MCF 10A (cell line): Measurements from ENCODE around the gene TYRO3. TPM values are rescaled to one million over a fixed set of nuclear protein-coding genes. Genes with fewer than 3 reads are reported as not detected.

Source experiments
- BruUV-seq: library from RNA; stranded (reverse); fragments of 400-500 nt; replicated peaks from 2 replicates; lab custom pipeline; 2021; lab: Mats Ljungman, UMichigan
- CTCF ChIA-PET: fragments of 300-600 bp; sonication (Branson Sonifier 250); formaldehyde crosslinking; extraction: SDS; loops from one replicate; lab custom pipeline; 2021; ENCODE audit warnings: antibody characterized with exemption, inconsistent platforms; lab: Yijun Ruan, JAX
- POLR2A ChIA-PET: fragments of 300-600, 350-650 bp; sonication (Branson Sonifier 250); formaldehyde crosslinking; extraction: SDS; loops from one replicate; lab custom pipeline; 2020; ENCODE audit warnings: antibody characterized with exemption, inconsistent platforms; lab: Yijun Ruan, JAX
- DNase-seq: peaks from one replicate; pipeline ENCODE4 v3.0.0-alpha.2; 2018; ENCODE audit not compliant: unreplicated experiment
- H3K27ac Mint-ChIP-seq: one replicate; pipeline ENCODE4 v1.8.0; 2022; ENCODE audit warnings: mild to moderate bottlenecking, low read depth, mixed read lengths; ENCODE audit not compliant: unreplicated experiment
- H3K27me3 Mint-ChIP-seq: one replicate; pipeline ENCODE4 v1.8.0; 2022; ENCODE audit warnings: mixed read lengths; ENCODE audit not compliant: insufficient read depth, unreplicated experiment
- H3K36me3 Mint-ChIP-seq: one replicate; pipeline ENCODE4 v1.8.0; 2022; ENCODE audit warnings: mild to moderate bottlenecking, moderate library complexity, mixed read lengths; ENCODE audit not compliant: insufficient read depth, unreplicated experiment
- H3K4me1 Mint-ChIP-seq: one replicate; pipeline ENCODE4 v1.8.0; 2022; ENCODE audit warnings: mixed read lengths; ENCODE audit not compliant: insufficient read depth, unreplicated experiment
- H3K4me3 Mint-ChIP-seq: one replicate; pipeline ENCODE4 v1.8.0; 2022; ENCODE audit warnings: mild to moderate bottlenecking, moderate library complexity, mixed read lengths; ENCODE audit not compliant: unreplicated experiment
- H3K9me3 Mint-ChIP-seq: one replicate; pipeline ENCODE4 v1.8.0; 2022; ENCODE audit warnings: mixed read lengths; ENCODE audit not compliant: unreplicated experiment
- intact Hi-C: fragments of 100-400 bp; cut with micrococcal nuclease; formaldehyde crosslinking; loops from 2 replicates; pipeline ENCODE4 v1.14.1; 2022
- total RNA-seq: library from RNA; stranded (reverse); gene quantifications from 2 replicates; pipeline ENCODE4 v1.2.3, GENCODE V29; 2022
- TF ChIP-seq, protein P1 (sequence below): fragments of 200-600 bp; IDR thresholded peaks from one replicate; pipeline ENCODE4 v1.8.0; 2022; ENCODE audit warnings: antibody characterized with exemption, mild to moderate bottlenecking; ENCODE audit not compliant: unreplicated experiment

The TYRO3 gene
- total RNA-seq, 1 experiment from 2014 or later: 9.7 TPM

DNA sequence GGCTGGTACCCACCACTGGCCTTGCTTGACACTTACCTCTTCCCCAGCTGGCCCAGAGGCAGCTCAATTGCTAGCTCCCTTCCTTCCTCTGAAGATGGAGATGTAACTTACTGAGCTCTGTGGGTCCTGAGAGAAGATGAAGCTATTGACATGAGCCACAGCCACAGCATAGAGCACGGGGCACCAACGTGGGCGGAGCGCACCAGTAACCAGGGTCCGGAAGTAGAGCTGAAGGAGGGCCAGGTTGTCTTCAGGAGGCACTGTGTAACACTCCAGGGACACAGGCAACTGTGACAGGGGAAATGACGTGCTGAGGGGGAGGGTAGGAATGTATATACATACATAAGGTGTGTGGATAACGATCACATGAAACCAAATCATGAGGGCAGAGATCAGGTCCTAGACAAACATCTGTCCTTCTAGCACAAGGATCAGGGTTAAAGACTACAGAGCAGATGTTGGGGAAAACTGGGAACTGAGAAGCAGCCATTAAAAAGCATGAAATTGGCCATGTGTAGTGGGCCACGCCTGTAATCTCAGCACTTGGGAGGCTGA is 41.0 kb upstream of the TYRO3 start:
- no peaks in the 10 kb centered on the region for H3K4me1 Mint-ChIP-seq
- TF ChIP-seq, protein P1, sequence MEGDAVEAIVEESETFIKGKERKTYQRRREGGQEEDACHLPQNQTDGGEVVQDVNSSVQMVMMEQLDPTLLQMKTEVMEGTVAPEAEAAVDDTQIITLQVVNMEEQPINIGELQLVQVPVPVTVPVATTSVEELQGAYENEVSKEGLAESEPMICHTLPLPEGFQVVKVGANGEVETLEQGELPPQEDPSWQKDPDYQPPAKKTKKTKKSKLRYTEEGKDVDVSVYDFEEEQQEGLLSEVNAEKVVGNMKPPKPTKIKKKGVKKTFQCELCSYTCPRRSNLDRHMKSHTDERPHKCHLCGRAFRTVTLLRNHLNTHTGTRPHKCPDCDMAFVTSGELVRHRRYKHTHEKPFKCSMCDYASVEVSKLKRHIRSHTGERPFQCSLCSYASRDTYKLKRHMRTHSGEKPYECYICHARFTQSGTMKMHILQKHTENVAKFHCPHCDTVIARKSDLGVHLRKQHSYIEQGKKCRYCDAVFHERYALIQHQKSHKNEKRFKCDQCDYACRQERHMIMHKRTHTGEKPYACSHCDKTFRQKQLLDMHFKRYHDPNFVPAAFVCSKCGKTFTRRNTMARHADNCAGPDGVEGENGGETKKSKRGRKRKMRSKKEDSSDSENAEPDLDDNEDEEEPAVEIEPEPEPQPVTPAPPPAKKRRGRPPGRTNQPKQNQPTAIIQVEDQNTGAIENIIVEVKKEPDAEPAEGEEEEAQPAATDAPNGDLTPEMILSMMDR: no peak
- CTCF ChIA-PET: interaction anchor here (0.6 kb wide), 2 partner anchors 9 to 22 kb away, joined by 3 read pairs; no protein-coding TSS in a partner anchor
- BruUV-seq: no TSS peak
- intact Hi-C loops: no loop called here
- peaks cover 35% of the 10 kb centered on the region for H3K36me3 Mint-ChIP-seq
- H3K4me3 Mint-ChIP-seq: no peak overlapping the region
- H3K27ac Mint-ChIP-seq: no peak overlapping the region
- H3K9me3 Mint-ChIP-seq: no peaks in the 10 kb centered on the region
- H3K27me3 Mint-ChIP-seq: no peaks in the 10 kb centered on the region
- DNase-seq: no peak
- POLR2A ChIA-PET: interaction anchor here (1.0 to 1.5 kb wide), 3 partner anchors 9 to 12 kb away, joined by 3 to 4 read pairs (median 3); no protein-coding TSS in a partner anchor

DNA sequence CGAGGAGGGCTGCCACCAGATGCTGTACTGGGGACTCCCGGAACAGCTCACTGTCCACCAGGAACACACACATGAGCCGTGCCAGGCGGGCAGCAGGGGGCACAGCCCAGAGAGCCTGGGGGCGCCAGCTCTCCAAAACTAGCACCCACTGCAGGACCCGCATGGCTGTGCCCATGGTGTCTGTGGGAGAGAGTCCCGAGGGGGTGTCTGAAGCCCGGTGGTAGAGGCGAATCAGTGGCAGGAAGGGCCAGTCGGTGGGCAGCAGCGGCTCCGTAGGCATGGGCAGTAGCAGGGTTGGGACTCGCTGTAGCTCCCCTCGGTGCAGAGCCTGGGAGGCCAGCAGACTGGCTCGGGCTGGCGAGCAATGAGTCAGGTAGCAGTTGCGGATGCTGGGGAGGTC is 38.4 kb upstream of the TYRO3 start:
- no peaks in the 10 kb centered on the region for H3K9me3 Mint-ChIP-seq
- DNase-seq: no peak
- TF ChIP-seq, protein P1: no peak
- intact Hi-C loops: no loop called here
- no peak overlapping the region for H3K27ac Mint-ChIP-seq
- H3K36me3 Mint-ChIP-seq: peaks cover 33% of the 10 kb centered on the region
- BruUV-seq: no TSS peak
- H3K4me3 Mint-ChIP-seq: no peak overlapping the region
- no peaks in the 10 kb centered on the region for H3K27me3 Mint-ChIP-seq
- peaks cover 5% of the 10 kb centered on the region for H3K4me1 Mint-ChIP-seq
- ChIA-PET POLR2A (interaction anchor here (1.7 kb wide), 1 partner anchor 24 kb away, joined by 4 read pairs; the partner anchor contains the start of gene RPAP1), CTCF (no interaction called here)

DNA sequence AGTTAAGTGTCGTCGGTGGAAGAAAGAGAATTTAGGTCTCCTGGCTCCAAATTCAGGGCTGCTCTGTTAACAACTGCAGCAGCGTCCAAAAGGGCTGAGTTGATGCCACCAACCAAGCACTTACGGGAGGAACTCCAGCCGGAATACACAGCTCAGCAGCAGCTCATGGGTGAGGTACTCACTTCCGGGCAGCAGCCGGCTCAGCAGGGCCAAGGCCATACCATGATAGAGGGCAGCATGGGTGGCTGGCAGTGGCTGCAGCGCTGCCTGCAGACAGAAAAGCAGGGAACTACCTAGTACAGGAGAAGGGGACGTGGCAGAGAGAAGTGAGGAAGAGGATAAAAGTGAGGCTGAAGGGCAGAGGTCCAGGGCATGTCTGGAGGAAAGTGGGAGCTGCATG is 37.4 kb upstream of the TYRO3 start:
- intact Hi-C loops: no loop called here
- CTCF ChIA-PET: no interaction called here
- no peak overlapping the region for H3K4me3 Mint-ChIP-seq
- H3K27me3 Mint-ChIP-seq: no peaks in the 10 kb centered on the region
- H3K4me1 Mint-ChIP-seq: peaks cover 5% of the 10 kb centered on the region
- H3K36me3 Mint-ChIP-seq: peaks cover 39% of the 10 kb centered on the region
- no TSS peak for BruUV-seq
- POLR2A ChIA-PET: interaction anchor here (1.7 kb wide), 1 partner anchor 23 kb away, joined by 4 read pairs; the partner anchor contains the start of gene RPAP1
- TF ChIP-seq, protein P1: no peak
- no peaks in the 10 kb centered on the region for H3K9me3 Mint-ChIP-seq
- no peak for DNase-seq
- no peak overlapping the region for H3K27ac Mint-ChIP-seq

DNA sequence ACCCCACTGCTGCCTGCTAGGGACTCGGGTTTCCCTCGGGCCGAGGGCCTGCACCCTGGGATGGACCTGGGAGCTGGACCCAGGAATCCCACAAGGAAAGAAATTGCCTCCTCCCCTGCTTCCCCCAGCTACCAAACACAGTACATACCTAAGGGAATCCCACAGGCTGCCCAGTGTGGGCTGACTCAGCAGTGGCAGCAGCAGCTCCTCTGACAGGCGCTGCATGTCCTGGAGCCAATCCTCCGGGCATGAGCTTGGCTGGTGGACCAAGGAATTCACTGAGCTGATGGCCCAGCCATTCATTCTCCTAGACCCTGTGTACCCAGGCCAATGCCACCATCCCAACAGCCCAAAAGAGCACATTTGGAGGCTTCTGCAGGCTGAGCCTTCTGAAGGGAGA is 35.9 kb upstream of the TYRO3 start:
- ChIA-PET POLR2A (interaction anchor here (0.7 to 1.0 kb wide), 2 partner anchors 21 to 46 kb away, joined by 3 to 5 read pairs; partner anchors contain the start of gene RPAP1), CTCF (interaction anchor here (0.6 kb wide), 1 partner anchor 80 kb away, joined by 3 read pairs; no protein-coding TSS in a partner anchor)
- no peaks in the 10 kb centered on the region for H3K27me3 Mint-ChIP-seq
- H3K4me1 Mint-ChIP-seq: peaks cover 5% of the 10 kb centered on the region
- no peak overlapping the region for H3K4me3 Mint-ChIP-seq
- no peaks in the 10 kb centered on the region for H3K9me3 Mint-ChIP-seq
- TF ChIP-seq, protein P1: no peak
- no peak for DNase-seq
- intact Hi-C loops: no loop called here
- peaks cover 34% of the 10 kb centered on the region for H3K36me3 Mint-ChIP-seq
- no TSS peak for BruUV-seq
- H3K27ac Mint-ChIP-seq: no peak overlapping the region
